CD4-positive, alpha-beta T cell treated with Interleukin-17A for 4 hours (primary cell): ENCODE data around the gene RNF114.
"Not testable (repeated sequence)": the region's sequence is repeated elsewhere in the genome, so short reads cannot be mapped to it uniquely, and the experiment has no call there.

Experiments
- DNase-seq: peaks from one replicate; pipeline ENCODE4 v3.0.0-alpha.2; 2020; ENCODE audit warnings: mixed read lengths

RNF114 gene

GRCh38 chr20:49965781-49966305 lies 29.6 kb downstream of the RNF114 start:
- DNase-seq: no peak

DNA sequence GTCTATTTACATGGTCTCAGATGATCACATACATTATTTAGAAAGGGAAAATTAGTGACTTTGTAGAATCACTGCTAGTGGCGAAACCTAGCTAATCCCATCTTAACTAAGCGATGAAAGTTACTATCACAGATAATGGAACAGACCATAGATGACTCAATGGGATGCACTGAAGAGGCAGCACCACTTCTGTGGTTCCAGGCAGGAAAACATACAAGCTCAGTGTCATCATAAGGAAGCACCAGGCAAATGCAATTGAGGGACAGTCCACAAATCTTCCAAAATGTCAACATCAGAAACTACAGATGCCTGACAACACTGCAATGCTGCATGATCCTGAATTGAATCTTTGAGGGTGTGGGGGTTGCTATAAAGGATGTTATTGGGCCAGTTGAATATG lies 30.7 kb downstream of the RNF114 start:
- no peak for DNase-seq

- no peak for DNase-seq
These were observed 33.0 kb downstream of the RNF114 start for GRCh38 chr20:49969234-49969633.

- DNase-seq: no peak
These were observed 33.7 kb downstream of the RNF114 start for GRCh38 chr20:49969946-49970345.

- DNase-seq: no peak
These were observed 34.3 kb downstream of the RNF114 start for GRCh38 chr20:49970498-49970897.

DNA sequence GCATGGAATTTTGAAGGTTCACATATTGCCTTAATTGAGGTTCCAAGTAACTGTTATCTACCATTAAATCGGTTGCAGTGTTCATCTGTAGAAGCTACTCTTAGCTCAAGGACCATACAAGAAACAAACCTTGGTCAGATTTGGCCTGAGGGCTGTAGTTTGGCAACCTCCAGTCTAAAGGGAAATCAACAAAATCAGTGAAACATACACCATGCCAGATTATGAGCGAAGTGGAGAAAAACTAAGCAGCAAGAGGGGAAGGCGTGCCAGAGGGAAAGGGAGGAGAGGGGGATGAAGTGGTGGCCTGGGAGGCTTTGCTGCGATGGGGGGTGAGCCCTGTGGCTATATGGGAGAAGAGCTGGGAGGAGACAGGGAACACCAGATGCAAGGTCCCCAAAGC lies 37.8 kb downstream of the RNF114 start:
- no peak for DNase-seq

DNA sequence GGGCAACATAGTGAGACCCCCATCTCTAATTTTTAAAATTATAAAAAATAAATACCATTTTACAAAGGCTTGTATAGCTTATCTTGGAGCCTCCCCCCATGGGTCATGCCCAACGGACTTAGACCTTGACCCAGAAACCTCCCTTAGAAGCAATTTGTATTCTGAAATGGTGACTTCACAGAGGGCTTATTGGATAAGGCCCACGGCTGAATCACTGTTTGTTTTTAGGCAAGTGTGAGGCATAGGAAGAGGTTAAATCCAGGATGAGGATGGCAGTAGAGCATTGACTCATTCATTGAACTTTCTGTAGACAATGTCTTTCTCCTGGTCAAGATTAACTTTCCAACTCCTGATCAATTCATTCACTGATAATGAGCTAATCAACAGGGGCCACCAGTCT lies 40.3 kb downstream of the RNF114 start:
- DNase-seq: no peak

GRCh38 chr20:49977740-49978139 lies 41.5 kb downstream of the RNF114 start:
- not testable (repeated sequence) for DNase-seq

DNA sequence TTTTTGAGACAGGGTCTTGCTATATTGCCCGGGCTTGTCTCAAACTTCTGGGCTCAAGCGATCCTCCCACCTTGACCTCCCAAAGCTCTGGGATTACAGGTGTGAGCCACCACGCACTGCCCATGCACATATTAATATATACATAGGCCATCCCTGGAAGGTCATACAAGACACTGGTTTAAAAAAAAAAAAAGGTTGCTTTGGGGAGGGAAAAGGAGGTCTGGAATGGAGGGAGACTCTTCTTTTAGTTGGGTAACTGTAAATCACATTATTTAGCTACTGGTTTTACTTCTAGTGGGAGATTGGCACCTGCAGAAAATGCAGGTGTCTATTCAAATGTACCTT lies 42.5 kb downstream of the RNF114 start:
- DNase-seq: no peak

- peak; percentile 74 for DNase-seq
These were observed 43.0 kb downstream of the RNF114 start for GRCh38 chr20:49979030-49979832.

DNA sequence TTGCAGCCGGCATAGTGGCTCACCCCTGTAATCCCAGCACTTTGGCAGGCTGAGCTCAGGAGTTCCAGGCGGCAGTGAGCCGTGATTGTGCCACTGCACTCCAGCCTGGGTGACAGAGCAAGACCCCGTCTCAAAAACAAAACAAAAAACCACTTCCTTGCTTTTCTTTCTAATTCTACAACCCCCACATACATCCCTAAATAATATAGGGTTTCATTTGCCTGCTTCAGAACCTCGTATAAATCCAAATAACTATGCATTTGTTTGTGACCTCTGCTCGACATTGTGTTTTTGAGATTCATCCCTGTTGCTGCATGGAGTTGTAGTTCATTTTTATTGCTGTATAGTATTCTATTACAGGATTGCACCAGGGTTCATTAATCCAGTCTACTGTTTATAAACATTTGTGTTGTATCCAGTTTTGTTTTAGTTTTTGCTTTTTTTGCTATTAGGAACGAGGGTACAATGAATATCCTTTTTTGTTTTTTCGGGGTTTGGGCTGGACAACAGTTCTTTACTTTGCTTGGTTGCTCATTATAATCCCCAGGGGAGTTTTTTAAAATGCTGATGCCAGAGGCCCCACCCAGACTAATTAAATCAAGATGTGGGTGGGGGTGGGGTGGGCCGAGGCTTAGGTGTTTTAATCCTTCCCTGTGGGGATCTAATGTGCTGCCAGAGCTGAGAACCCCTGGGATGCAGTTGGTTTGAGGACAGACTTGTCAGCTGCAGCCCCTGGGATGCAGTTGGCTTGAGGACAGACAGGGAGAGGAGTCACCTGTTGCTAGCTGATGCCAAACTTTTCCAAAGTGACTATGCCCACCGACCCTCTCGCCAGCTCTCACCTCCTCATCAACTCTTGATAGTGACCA lies 44.2 kb downstream of the RNF114 start:
- no peak for DNase-seq

DNA sequence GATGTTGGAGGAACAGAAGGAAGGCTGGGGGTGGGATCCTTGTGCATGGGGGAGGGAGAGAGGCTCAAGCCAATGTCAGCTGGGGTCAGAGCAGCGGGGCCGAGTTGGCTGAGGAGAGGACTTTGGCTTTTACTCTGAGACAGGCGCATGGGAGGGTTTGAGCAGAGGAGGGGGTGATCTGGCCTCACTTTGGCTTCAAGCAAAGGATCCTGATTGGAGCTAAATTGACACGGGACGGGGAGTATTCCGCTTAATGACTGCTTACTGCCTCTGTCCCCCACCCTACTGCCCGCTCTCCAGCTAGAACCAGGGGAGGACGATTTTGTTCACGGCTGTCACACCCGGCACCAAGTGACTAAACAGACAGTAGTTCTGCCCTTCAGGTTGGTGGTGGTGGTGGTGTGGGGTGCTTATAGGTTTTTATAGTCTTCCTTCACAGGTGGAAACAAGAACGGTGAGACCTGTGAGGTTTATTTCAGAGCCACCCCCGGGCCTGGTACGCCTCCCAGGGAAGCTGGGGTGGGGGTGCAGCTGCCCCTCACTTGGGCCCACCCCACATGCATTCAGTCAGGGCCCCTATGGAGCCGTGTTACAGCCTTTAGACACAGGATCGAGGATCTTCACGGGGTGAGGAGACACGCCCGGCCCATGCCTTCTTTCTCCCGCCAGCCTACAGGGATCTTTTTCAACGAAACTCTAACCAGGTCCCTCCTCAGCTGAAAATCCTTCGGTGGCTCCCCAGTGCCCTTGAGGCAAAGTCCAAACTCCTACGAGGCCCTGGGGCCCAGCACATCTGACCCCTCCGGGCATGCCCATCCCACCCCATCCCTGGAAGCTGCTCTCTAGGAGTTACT lies 45.2 kb downstream of the RNF114 start:
- DNase-seq: no peak

- DNase-seq: no peak
These were observed 45.8 kb downstream of the RNF114 start for GRCh38 chr20:49982072-49982345.

DNA sequence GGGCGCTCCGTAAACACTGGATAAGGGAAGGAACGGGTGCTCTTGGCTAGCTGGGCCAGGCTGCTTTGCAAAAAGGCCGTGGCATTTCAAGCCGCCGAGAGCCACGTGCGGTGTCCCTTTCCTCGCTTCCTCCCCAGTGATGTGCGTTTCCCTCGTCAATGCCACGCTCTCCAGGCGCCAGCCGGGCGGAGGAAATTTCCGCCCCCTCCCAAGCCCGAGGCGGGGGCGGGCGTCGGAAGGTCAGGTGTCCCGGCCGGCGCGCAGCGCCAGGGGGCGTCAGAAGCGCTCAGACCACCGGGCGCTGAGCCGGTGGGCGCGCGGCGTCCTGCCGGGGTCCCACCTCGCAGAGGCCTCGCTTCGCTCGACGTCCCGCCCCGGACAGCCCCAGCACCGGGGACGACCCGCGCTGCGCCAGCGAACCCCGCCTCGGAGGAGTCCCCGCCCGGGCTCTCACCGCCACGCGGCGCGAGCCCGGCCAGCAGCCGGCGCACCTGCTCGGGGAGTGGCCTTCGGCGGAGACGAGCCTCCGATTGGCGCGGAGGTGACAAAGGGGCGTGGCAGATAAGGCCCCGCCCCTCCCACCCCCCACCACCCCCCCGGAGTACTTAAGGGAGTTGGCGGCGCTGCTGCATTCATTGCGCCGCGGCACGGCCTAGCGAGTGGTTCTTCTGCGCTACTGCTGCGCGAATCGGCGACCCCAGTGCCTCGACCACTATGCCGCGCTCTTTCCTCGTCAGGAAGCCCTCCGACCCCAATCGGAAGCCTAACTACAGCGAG lies 46.3 kb downstream of the RNF114 start, which contains the start of gene SNAI1:
SNAI1 (plus strand) TSS at position 635 of the 777 bp plus-strand sequence; CDS start at position 715, 80 bp downstream.
- DNase-seq: peak; percentile 91

DNA sequence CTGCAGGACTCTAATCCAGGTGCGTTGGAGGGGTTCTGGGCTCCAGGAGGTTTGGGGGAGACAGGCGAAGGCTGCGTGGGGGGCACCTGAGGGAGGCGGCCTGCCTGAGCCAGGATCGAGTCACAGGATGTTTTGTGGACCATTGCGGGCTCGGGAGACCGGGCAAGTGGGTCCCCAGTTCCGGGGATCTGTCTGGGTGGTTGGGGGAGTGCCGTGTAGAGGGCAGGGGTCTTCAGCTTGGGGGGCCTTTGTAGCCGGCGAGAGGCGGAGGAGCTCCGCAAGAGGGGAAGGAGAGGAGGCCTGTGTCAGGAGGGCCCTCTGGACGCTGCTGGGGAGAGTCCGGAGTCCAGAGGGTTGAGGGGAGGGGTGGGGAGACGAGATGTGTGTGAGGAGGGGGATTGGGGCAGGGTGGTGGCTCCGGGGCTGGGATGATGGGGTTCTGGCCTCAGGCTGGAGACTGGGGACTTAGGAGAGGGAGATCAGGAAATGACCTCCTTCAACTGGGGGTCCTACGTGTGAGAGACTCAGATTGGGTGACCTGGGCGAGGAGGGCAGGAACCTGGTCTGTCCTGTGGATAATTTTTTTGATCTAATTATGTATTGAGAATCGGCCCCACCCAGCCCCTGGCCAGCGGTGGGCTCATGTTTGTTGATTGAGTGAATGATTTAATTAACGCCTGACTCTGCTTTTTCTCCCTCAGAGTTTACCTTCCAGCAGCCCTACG lies 47.1 kb downstream of the RNF114 start:
- DNase-seq: no peak

DNA sequence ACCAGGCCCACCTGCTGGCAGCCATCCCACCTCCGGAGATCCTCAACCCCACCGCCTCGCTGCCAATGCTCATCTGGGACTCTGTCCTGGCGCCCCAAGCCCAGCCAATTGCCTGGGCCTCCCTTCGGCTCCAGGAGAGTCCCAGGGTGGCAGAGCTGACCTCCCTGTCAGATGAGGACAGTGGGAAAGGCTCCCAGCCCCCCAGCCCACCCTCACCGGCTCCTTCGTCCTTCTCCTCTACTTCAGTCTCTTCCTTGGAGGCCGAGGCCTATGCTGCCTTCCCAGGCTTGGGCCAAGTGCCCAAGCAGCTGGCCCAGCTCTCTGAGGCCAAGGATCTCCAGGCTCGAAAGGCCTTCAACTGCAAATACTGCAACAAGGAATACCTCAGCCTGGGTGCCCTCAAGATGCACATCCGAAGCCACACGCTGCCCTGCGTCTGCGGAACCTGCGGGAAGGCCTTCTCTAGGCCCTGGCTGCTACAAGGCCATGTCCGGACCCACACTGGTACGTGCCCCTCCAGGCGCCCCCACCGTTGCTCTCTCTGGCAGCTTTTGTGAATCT lies 47.7 kb downstream of the RNF114 start:
- no peak for DNase-seq

DNA sequence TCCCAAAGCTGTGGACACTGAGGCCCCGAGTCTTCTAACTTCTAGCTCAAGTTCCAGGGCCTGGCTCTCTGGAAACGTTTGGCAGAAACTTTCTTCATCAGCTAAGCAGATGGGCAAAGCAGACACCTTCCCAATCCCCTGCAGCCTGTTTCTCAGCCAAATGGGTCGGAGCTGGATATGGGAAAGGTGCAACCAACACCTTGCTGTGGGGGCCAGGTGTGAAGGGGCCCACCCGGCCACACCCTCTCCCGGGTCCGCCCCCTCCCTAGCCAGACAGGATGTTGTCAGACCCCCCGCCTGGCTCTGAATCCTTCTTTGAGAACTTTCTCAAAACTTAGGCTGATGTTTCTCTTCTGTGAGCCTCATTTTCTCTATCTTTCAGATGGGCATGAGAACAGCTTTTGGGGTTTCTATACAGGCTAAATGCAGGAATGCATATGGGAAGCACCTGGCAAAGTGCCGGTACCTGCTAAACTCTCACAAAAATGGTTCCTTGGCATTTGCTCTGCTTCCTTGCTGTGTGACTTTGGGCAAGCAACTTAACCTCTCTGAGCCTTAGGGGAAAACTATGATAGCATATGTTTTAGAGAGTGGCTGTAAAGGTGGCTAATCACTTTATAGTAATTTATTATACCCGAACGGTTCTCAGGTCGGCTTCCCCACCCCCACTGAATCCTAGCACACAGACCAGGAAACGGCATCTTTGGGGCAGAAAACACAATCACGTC lies 48.4 kb downstream of the RNF114 start:
- DNase-seq: no peak

DNA sequence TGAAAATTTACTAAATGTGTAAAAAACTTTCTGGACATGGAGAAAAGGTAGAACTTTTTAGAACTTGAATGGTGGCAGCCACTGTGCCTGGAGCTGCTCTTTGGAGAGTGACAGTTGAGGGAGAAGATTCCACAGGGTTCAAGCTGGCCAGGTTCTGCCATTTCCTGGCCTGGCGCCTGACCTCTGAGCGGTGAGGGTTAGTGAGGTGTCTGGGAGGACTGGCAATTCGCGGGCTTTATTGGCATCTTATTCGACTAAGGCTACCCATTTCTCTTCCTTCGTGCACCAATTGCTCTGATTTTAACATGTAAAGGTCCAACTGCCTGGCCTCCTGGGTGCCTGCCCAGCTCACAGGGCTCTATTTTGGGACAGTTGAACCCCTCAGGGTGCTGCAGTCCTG lies 49.0 kb downstream of the RNF114 start:
- no peak for DNase-seq

DNA sequence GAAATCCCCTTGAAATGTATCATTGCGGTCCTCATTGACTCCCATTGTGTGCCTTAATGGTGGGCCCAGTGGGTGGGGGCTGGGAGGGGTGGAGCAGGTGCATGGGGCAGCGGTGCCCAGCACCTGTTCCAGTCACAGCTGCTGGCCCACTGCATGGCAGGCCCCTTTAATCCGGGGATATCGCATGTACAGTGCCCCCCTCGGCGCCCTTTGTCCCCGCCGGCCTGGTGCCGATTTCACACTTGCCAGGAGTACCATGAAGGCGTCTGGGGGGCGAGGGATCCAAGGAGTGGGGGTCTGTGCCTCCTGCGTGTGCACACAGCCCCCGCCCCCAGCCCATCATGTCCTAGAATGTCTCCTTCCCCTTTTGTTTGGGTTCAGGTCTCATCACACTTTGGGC lies 49.4 kb downstream of the RNF114 start:
- DNase-seq: no peak

DNA sequence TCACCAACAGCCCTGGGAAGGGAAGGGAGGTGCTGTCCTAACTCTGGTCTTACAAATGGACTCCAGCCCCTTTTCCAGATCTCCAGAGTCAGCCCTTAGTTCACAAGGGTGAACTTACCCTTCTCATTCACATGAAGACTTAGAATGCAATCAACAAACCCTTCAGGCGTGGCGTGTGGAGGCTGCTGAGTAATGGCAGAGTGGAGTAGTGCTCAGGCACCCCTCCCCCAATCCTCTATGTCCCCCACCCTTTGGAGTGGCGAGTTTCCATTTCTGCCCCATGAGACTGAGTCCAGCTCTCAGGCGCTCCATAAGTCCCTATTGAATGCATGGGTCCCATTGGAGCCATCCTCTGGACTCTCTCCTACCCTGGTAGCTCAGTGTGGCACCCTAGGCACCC lies 49.9 kb downstream of the RNF114 start:
- DNase-seq: no peak
